NCI-H748 (cell line): Measurements from ENCODE around the gene SHC1.

Experiments
- DNase-seq: peaks from one replicate; lab custom pipeline; 2025; ENCODE audit not compliant: unreplicated experiment; lab: John Stamatoyannopoulos, UW

Gene SHC1

DNA sequence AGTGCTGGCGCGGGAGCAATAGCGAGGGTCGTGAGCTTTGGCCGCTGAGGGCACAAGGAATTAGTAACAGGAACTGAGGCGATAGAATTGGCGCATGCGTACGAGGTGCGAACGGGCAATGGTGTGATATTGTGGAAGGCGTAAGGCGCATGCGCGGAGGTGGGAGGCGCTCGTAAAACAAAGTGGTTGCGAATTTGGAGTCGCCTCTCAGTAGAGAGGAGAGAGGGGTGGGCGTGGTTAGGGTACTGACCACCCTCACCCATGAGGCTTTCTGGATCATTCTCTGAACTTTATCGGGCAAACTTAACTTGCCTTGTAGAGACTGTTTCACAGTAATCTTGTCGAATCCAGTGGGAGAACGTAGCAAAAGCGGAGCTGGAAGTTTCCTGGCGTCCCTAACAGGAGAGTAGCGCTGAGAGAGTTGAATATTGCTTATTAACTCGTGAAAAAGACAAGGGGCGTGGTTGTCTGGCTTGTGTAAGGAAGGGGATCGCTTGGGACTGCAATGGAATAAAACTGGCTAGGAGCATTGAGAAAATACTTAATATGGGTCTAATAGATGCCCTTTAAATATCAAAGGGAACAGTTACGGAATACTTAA is 4.4 kb upstream of the SHC1 start:
- peak; percentile 96 for DNase-seq

GRCh38 chr1:154974102-154974807 is 3.7 kb upstream of the SHC1 start, which contains the start of gene CKS1B:
TSS of gene CKS1B (plus strand) at chr1:154974681. CDS start at chr1:154974746, 65 bp downstream.
- peak; percentile 100 for DNase-seq

DNA sequence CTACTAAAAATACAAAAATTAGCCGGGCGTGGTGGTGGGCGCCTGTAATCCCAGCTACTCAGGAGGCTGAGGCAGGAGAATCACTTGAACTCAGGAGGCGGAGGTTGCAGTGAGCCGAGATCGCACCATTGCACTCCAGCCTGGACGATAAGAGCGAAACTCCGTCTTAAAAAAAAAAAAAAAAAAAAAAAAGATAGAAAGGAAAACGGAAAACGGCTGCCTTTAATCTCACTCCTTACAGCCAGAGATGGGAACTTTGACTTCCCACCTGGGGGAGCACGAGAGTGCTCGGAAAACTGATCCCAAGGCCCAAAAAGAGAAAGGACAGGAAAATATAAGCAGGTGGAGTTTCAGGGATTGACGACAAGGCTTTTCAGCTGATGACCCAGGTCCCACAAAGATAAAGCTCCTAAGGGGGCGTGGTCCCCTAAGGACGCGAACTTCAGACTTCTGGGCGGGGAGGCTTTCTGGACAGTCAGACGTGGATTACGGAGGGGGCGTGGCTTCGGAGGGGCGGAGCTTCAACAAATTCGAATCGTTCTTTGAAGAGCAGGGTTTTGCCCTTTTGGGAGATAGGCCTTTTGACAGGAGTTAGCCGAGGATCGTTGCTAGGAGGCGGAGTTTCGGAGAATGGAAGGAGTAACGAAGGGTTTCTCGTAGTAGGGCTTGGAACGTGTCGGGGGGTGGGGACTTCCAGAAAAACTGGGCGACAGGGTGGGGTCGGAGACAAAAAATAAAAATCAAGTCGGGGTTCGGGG is 3.0 kb upstream of the SHC1 start:
- DNase-seq: peak; percentile 95

DNA sequence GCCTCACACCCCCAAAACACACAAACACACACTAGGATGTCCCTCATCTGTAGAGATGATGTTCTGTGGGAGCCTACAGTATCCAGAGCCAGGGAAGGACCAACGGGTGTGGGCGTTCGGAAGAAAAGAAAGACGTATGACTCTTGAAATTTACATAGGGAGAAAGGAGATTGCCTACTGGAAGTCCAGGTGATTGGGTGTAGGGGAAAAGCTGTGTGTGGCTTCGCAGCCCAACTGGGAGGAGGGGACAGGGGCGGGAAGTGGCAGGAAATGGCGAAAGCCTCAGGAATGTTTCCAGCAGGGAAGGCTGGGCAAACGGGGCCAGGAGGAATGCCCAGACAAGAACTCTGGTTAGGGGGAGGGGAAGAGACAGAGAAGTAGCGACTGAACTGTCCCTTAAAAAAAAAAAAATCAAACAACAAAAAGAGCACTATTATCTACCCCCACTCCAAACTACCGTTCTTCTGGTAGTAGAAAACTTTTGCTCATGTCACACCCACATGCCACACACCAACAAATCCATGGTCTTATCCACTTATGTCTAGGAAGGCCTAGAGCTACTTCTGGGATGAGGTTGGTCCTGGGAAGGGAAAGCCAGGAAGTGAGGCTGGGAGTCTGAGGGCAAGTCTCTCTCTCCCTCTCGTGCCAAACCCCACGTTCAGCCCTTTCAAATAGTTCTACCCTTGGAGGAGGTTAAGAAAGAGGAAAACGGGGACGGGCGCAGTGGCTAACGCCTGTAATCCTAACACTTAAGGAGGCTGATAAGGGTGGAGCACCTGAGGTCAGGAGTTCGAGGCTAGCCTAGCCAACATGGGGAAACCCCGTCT is 2.2 kb upstream of the SHC1 start:
- no peak for DNase-seq

DNA sequence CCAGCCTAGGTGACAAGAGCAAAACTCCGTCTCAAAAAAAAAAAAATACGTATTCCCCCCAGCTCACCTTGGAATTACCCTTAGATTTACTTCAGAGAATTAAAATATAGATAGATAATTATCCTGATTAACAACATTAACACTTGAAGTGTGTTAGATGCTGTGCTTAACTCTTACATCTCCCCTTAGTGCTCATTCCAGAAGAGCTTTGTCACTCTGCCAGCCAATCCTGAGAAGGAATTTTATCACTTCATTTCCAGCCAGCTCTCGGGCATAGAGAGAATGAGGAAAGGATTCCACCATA is 1.6 kb upstream of the SHC1 start:
- no peak for DNase-seq

- DNase-seq: no peak
These were observed 923 bp upstream of the SHC1 start for GRCh38 chr1:154971341-154971998.

DNA sequence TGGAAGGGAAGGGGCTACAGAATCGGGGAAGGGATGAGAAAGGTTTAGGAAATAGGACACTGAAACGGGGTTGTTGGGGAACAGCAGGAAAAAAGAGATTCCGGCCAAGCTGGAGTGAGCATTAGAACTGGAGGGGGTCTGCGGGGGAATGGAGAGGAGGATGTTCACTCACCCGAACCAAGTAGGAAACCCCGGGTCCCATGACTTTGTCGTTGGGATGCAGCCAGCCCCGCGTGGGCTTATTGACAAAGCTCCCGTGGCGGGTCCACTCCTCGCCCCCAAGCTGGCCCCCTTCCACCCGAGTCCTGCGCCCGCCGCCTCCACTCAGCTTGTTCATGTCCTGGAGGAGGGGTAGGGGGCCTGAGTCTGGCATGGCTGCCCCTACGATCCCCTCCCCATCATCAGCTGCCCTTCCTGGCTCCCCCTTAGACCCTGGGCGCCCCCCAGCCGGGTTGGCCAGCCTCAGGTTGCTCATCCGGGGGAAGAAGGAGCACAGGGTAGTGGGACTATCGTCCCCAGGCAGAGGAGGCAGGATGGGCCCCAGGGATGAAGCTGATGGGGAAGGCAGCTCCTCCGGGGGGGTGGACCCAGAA is 591 bp downstream of the SHC1 start:
- no peak for DNase-seq

DNA sequence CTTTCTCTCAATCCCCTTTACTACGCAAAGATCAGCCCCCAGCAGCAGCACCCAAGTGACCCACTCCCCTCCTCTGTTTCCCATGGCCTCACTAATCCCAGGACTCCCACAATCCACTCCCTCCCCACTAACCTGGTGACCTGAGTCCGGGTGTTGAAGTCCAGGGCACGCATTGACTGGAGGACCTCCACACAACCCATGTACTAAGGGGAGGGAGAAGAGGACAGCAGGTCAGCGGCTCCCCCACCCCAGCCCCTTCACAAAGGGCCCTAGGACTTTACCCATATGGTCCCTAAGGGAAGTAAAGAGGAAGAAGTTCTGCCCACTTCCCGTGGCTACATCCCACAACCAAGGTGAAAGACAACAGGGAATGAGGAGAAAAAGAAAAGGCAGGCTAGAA is 1.3 kb downstream of the SHC1 start:
- DNase-seq: no peak

DNA sequence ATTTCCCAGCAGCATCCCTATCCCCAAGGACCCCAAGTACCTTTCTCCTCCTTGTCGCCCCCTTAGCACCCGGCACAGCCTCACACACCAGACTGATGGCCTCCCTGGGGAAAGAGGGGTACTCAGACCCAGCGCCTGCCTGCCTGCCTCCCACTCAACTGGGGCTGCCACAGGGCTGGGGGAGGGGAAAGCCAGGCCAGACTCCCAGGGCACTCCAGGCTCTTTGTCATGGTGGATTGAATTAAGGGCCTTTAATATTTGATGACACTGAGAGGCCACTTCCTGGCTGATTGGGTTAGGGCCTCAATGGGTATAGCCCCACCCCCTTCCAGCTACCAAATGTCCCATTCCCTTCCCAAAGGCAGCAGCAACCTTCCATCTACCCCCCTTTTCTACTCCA is 1.8 kb downstream of the SHC1 start:
- DNase-seq: no peak

DNA sequence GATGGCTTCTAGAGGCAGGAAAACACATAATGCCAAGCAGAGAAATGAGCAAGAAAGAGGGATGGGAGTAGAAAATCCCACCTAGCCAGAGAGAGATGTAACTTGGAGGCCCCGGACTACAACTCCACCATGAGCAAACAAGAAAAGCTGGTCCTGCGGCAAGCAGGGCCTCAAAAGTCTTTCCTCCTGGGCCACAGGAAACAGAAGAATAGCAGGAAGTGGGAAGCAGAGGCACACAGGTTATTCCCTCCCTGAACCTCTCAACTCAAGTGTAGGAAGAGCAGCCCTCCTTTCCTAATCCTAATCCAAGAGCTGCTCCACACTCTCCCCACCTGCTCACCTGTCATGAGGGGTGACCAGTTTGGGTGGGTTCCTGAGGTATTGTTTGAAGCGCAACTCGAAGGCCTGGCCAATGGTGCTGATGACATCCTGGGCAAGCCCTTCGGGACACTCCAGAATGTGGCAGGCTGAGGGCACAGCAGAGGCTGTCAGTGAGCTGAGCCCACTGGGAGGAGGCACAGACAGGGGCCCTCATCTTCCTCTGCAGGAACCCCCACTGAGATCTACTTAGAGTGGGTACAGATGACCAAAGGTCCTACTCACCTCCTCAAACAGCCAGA is 3.1 kb downstream of the SHC1 start:
- DNase-seq: no peak

- DNase-seq: no peak
These were observed 4.4 kb downstream of the SHC1 start for GRCh38 chr1:154966111-154966510.

- DNase-seq: no peak
These were observed 6.2 kb downstream of the SHC1 start for GRCh38 chr1:154964359-154964758.

DNA sequence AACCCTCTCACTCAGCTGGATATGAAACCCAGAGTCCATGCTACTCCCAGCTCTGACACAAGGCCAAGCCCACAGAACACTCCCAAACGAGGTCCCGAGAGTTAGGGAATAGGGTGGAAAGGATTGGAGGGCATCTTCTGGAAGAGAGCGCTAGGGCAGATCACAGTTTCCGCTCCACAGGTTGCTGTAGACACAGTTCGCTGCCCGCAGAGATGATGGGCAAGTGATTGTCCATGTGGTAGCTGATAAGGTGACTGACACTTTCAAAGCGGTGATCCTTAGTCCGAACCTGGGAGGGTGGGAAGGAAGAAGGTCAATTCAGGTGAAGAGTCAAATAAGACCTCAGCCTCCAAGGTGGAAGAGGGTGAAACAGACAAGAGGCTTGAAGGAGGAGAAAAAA is 6.9 kb downstream of the SHC1 start:
- DNase-seq: no peak

DNA sequence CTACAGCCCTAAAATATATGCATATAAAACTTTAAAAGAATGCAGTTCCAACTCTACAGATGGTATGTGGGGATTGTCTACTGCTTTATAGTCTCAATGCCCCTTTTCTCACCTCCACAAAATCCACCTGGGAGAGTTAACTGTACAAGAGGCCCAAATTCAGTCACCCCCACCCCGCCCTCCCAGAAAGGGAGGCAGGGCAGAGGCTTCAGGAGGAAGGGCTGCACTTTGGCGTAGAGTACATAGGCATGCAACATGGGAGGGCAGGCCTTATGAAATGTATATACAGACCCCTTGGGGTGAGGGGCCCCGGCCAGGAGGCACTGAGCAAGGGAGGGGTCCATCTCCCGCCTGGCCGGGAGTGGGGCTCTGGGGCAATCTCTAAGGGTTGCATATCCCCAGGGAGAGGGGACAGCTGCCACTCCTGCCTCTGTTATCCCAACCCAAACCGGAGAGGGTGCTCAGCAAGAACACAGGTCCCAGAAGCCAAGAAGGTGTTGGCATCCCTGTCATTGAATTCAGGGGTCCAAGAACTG is 7.7 kb downstream of the SHC1 start:
- no peak for DNase-seq

DNA sequence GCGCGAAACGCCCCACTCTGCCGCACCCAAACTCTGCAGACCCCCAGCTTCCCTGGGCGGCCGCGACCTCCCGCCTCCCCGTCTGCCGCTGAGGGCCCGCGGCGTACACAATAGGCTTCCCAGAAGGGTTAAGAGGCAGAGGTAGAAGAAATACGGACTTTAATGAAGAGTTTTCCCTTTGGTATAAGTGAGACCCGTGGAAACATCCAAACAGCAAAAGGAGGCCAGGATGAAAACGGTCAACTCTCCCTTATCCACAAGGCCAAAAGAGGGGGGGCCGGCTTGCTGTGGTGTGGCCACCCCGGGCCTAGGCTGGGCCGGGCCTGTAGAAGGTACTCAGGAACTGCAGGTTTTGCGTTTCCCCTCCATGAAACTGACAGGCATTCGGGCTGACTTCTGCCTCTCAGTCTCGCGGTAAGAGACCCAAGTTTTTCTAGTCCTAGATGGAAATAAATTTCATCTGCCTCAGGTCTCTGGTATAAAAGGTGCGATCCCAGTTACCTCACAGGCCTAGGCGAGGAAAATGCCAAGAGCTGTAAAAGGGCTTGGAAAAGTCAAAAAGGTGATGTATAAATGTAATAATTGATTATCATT is 8.3 kb downstream of the SHC1 start:
- peak; percentile 58 for DNase-seq

GRCh38 chr1:154961207-154962155 is 9.1 kb downstream of the SHC1 start, which contains the start of gene PYGO2:
TSS of gene PYGO2 (minus strand) at chr1:154961782. CDS start at chr1:154961576, 206 bp downstream.
- DNase-seq: peak; percentile 84

- DNase-seq: no peak
These were observed 10.0 kb downstream of the SHC1 start for GRCh38 chr1:154960446-154961136.

DNA sequence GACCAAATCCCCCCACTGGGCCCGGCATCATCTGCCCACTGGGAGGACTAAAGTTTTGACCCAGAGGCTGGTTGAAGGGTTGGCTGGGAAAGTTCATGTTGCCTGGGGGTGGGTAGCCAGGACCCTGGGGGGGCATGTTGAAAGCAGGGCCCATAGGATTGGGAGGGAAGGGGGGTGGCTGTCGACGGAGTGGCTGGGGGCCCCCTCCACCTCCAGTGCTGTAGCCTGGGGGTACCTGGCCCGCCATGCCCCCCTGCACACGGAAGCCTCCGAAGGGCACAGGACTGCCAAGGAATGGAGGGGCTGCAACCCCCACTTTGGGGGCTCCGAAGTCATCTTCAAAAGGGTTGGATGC is 11.1 kb downstream of the SHC1 start:
- DNase-seq: no peak
